Liver (tissue), 9 donors: ENCODE data around the gene TRIM46. TPM values are rescaled to one million over a fixed set of nuclear protein-coding genes. Genes with fewer than 3 reads are reported as not detected.

Source experiments
- DNase-seq: peaks from one replicate; pipeline ENCODE4 v3.0.0-alpha.2; 2017; ENCODE audit warnings: low spot score
- H3K27ac ChIP-seq, 2 donors: one replicate each; pipeline ENCODE4 v1.7.0; 2013; ENCODE audit warnings: inconsistent platforms in 2 of 2, low read length in 2 of 2, control low read depth in 1 of 2, low read depth in 1 of 2, mild to moderate bottlenecking in 1 of 2
- H3K27me3 ChIP-seq, 4 donors: one replicate each; pipeline versions ENCODE4 v1.6.1 to v1.7.0; 2013; ENCODE audit warnings: low read length in 3 of 4, inconsistent platforms in 1 of 4, mild to moderate bottlenecking in 1 of 4, moderate library complexity in 1 of 4; ENCODE audit not compliant: control insufficient read depth in 4 of 4, insufficient read depth in 4 of 4
- H3K36me3 ChIP-seq, 4 donors: one replicate each; pipeline versions ENCODE4 v1.6.1 to v1.7.0; 2013; ENCODE audit warnings: low read length in 3 of 4, mild to moderate bottlenecking in 3 of 4, low read depth in 1 of 4, moderate library complexity in 1 of 4; ENCODE audit not compliant: control insufficient read depth in 4 of 4, insufficient read depth in 3 of 4
- H3K4me1 ChIP-seq, 4 donors: one replicate each; pipeline versions ENCODE4 v1.6.1 to v1.7.0; 2013; ENCODE audit warnings: low read length in 3 of 4, mild to moderate bottlenecking in 3 of 4, moderate library complexity in 1 of 4; ENCODE audit not compliant: control insufficient read depth in 4 of 4, insufficient read depth in 4 of 4
- H3K4me3 ChIP-seq, 3 donors: one replicate each; pipeline versions ENCODE4 v1.6.1 to v1.7.0; 2013; ENCODE audit warnings: low read length in 3 of 3, control low read depth in 1 of 3, low read depth in 1 of 3, mild to moderate bottlenecking in 1 of 3
- H3K9ac ChIP-seq, 2 donors: one replicate each; pipeline ENCODE4 v1.7.0; 2013; ENCODE audit warnings: low read length in 2 of 2, mild to moderate bottlenecking in 2 of 2, moderate library complexity in 2 of 2, control low read depth in 1 of 2, low read depth in 1 of 2
- H3K9me3 ChIP-seq, 4 donors: one replicate each; pipeline versions ENCODE4 v1.6.1 to v1.7.0; 2013; ENCODE audit warnings: low read length in 3 of 4; ENCODE audit not compliant: control insufficient read depth in 4 of 4
- EGR1 ChIP-seq, 2 donors: IDR thresholded peaks; 2 replicates each; pipeline ENCODE4 v1.6.1; 2016 to 2018; ENCODE audit warnings: antibody characterized with exemption in 2 of 2, low read depth in 2 of 2
- FOXA1 ChIP-seq: IDR thresholded peaks from 2 replicates; pipeline ENCODE4 v1.6.1; 2016; ENCODE audit warnings: antibody characterized with exemption
- GABPA ChIP-seq, 2 donors: IDR thresholded peaks in 1 of 2; conservative IDR thresholded peaks in 1 of 2; 2 replicates each; pipeline ENCODE4 v1.6.1; 2016; ENCODE audit warnings: antibody characterized with exemption in 2 of 2, mild to moderate bottlenecking in 1 of 2, moderate library complexity in 1 of 2
- HNF4A ChIP-seq, 2 donors: conservative IDR thresholded peaks; 2 replicates each; pipeline ENCODE4 v1.6.1; 2016; ENCODE audit warnings: antibody characterized with exemption in 2 of 2, mild to moderate bottlenecking in 2 of 2
- HNF4G ChIP-seq: IDR thresholded peaks from 2 replicates; pipeline ENCODE4 v1.6.1; 2016; ENCODE audit warnings: antibody characterized with exemption
- JUND ChIP-seq, 2 donors: IDR thresholded peaks; 2 replicates each; pipeline ENCODE4 v1.6.1; 2016; ENCODE audit warnings: antibody characterized with exemption in 2 of 2
- MAX ChIP-seq: IDR thresholded peaks from 2 replicates; pipeline ENCODE4 v1.6.1; 2016; ENCODE audit warnings: antibody characterized with exemption
- NR2F2 ChIP-seq: IDR thresholded peaks from 2 replicates; pipeline ENCODE4 v1.6.1; 2016; ENCODE audit warnings: antibody characterized with exemption
- RXRA ChIP-seq, 2 donors: IDR thresholded peaks; 2 replicates each; pipeline ENCODE4 v1.6.1; 2017 to 2018; ENCODE audit warnings: antibody characterized with exemption in 2 of 2, mild to moderate bottlenecking in 1 of 2
- SP1 ChIP-seq: IDR thresholded peaks from 2 replicates; pipeline ENCODE4 v1.6.1; 2018; ENCODE audit warnings: antibody characterized with exemption, mild to moderate bottlenecking
- TAF1 ChIP-seq: conservative IDR thresholded peaks from 2 replicates; pipeline ENCODE4 v1.6.1; 2016; ENCODE audit warnings: antibody characterized with exemption, mild to moderate bottlenecking
- YY1 ChIP-seq: IDR thresholded peaks from 2 replicates; pipeline ENCODE4 v1.6.1; 2016; ENCODE audit warnings: antibody characterized with exemption, mild to moderate bottlenecking
- WGBS: extraction: QIAGEN DNeasy Blood & Tissue Kit; methylation state at CpG from one replicate; pipeline ENCODE4 v1.1.7; 2013; 5-methylcytosine and 5-hydroxymethylcytosine counted together
- polyA plus RNA-seq, 2 donors: library from polyadenylated mRNA; stranded (reverse) in 1 of 2; unstranded in 1 of 2; fragments of 200-250 nt in 1 of 2; fragments of >200 nt in 1 of 2; fragmentation: Nextera tagmentation in 1 of 2; extraction: Ambion mirVana in 1 of 2; gene quantifications; one replicate each; pipeline versions ENCODE4 v1.2.1 to v1.2.3, GENCODE V29; 2013 to 2015
- total RNA-seq, 2 donors: library from RNA; depleted of rRNA; stranded (reverse); fragments of >200 nt; gene quantifications; one replicate each; pipeline ENCODE4 v1.2.3, GENCODE V29; 2014
- TF ChIP-seq, protein P1 (sequence below): IDR thresholded peaks from 2 replicates; pipeline ENCODE4 v1.6.1; 2016; ENCODE audit warnings: antibody characterized with exemption
- TF ChIP-seq, protein P2 (sequence below): fragments of 150-350 bp; IDR thresholded peaks from 2 replicates; pipeline ENCODE4 v1.5.1; 2017; ENCODE audit warnings: improper control_type of control experiment, low read depth, low read length; ENCODE audit not compliant: missing input control
- TF ChIP-seq, protein P3 (sequence below): IDR thresholded peaks from 2 replicates; pipeline ENCODE4 v1.6.1; 2016; ENCODE audit warnings: antibody characterized with exemption, mild to moderate bottlenecking
- donor health status: healthy.
- donor health status: healthy.
- donor health status: healthy.
- donor health status: healthy.
- donor health status: healthy.

The TRIM46 gene
- total and polyA plus RNA-seq, 4 donors: 0.07 to 0.17 (median 0.13) TPM

DNA sequence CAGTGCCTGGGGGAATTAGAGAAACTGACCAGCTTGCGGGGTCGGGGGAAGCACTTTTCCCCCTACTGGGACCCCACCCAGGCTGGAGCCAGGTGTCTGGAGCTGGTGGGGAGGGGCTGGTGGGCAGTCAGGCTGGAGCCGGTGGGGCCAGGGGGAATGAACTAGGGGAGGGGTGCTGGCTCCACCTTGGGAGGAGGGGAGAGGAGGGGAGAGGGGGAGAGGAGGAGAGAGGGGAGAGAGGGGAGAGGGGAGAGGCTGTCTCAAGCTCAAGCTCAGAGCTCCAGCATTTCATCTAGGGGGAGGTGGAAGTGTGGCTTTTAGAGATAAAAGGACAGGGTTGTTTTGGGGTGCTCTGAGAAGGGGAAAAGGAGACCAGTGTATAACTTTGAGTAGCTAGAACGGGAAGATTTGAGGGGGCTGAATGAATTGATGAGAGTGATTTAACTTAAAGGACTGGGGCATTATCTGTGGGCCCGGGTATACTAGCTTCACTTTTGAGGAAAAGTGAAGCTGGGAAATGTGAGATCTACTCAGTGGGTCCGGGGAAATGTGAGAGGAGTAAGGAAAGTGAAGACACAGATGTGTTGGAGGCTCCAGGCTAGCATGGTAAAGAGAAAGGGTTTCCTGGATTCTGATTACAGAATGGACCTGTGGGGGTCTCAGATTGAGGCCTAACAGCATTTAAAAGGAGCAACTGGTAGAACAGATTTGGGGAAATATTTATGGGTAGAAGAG lies 43.2 kb upstream of the TRIM46 start:
- no peak for TF ChIP-seq SP1
- TF ChIP-seq, protein P1, sequence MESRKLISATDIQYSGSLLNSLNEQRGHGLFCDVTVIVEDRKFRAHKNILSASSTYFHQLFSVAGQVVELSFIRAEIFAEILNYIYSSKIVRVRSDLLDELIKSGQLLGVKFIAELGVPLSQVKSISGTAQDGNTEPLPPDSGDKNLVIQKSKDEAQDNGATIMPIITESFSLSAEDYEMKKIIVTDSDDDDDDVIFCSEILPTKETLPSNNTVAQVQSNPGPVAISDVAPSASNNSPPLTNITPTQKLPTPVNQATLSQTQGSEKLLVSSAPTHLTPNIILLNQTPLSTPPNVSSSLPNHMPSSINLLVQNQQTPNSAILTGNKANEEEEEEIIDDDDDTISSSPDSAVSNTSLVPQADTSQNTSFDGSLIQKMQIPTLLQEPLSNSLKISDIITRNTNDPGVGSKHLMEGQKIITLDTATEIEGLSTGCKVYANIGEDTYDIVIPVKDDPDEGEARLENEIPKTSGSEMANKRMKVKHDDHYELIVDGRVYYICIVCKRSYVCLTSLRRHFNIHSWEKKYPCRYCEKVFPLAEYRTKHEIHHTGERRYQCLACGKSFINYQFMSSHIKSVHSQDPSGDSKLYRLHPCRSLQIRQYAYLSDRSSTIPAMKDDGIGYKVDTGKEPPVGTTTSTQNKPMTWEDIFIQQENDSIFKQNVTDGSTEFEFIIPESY: no peak
- peaks cover 0 to 48% (median 35%) of the 10 kb centered on the region in 4 donors for H3K4me1 ChIP-seq

DNA sequence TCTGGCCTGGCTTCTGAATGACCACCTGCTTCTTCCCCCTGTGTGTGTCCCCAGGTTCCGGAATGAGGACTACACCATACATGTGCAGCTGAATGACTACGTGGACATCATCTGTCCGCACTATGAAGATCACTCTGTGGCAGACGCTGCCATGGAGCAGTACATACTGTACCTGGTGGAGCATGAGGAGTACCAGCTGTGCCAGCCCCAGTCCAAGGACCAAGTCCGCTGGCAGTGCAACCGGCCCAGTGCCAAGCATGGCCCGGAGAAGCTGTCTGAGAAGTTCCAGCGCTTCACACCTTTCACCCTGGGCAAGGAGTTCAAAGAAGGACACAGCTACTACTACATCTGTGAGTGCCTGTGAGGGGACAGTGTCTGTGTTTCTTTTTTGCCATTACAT lies 42.4 kb upstream of the TRIM46 start:
- no peak for TF ChIP-seq HNF4G
- TF ChIP-seq, protein P1: no peak
- TF ChIP-seq EGR1 (IDR thresholded peaks at IDR 0.05; ENCODE audit: low read depth in 2 of 2): no peak
- peak; percentile 66 to 76 for TF ChIP-seq HNF4A (conservative IDR thresholded peaks at IDR 0.05)
- no peak for TF ChIP-seq FOXA1
- TF ChIP-seq GABPA (IDR thresholded peaks at IDR 0.05 in 1 of 2, conservative IDR thresholded peaks at IDR 0.05 in 1 of 2): no peak
- TF ChIP-seq JUND (IDR thresholded peaks at IDR 0.05): no peak
- TF ChIP-seq MAX: peak; percentile 32
- TF ChIP-seq, protein P2, sequence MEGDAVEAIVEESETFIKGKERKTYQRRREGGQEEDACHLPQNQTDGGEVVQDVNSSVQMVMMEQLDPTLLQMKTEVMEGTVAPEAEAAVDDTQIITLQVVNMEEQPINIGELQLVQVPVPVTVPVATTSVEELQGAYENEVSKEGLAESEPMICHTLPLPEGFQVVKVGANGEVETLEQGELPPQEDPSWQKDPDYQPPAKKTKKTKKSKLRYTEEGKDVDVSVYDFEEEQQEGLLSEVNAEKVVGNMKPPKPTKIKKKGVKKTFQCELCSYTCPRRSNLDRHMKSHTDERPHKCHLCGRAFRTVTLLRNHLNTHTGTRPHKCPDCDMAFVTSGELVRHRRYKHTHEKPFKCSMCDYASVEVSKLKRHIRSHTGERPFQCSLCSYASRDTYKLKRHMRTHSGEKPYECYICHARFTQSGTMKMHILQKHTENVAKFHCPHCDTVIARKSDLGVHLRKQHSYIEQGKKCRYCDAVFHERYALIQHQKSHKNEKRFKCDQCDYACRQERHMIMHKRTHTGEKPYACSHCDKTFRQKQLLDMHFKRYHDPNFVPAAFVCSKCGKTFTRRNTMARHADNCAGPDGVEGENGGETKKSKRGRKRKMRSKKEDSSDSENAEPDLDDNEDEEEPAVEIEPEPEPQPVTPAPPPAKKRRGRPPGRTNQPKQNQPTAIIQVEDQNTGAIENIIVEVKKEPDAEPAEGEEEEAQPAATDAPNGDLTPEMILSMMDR: no peak
- peak; percentile 48 to 65 for TF ChIP-seq RXRA (IDR thresholded peaks at IDR 0.05)
- peak; percentile 63 for TF ChIP-seq TAF1
- no peak for TF ChIP-seq NR2F2
- TF ChIP-seq, protein P3, sequence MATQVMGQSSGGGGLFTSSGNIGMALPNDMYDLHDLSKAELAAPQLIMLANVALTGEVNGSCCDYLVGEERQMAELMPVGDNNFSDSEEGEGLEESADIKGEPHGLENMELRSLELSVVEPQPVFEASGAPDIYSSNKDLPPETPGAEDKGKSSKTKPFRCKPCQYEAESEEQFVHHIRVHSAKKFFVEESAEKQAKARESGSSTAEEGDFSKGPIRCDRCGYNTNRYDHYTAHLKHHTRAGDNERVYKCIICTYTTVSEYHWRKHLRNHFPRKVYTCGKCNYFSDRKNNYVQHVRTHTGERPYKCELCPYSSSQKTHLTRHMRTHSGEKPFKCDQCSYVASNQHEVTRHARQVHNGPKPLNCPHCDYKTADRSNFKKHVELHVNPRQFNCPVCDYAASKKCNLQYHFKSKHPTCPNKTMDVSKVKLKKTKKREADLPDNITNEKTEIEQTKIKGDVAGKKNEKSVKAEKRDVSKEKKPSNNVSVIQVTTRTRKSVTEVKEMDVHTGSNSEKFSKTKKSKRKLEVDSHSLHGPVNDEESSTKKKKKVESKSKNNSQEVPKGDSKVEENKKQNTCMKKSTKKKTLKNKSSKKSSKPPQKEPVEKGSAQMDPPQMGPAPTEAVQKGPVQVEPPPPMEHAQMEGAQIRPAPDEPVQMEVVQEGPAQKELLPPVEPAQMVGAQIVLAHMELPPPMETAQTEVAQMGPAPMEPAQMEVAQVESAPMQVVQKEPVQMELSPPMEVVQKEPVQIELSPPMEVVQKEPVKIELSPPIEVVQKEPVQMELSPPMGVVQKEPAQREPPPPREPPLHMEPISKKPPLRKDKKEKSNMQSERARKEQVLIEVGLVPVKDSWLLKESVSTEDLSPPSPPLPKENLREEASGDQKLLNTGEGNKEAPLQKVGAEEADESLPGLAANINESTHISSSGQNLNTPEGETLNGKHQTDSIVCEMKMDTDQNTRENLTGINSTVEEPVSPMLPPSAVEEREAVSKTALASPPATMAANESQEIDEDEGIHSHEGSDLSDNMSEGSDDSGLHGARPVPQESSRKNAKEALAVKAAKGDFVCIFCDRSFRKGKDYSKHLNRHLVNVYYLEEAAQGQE: peak; percentile 15
- peak; percentile 60 for TF ChIP-seq YY1
- TF ChIP-seq SP1: peak; percentile 78
- Histone ChIP-seq H3K27me3 (no peaks in the 10 kb centered on the region), H3K9ac (peak overlapping the region; percentile 99 to 100), H3K4me3 (peak overlapping the region; percentile 62 to 99 (median 93)), H3K27ac (peak overlapping the region; percentile 99 to 100), H3K36me3 (peaks cover 8 to 26% (median 19%) of the 10 kb centered on the region in 4 donors), H3K4me1 (peaks cover 0 to 45% (median 33%) of the 10 kb centered on the region in 4 donors), H3K9me3 (no peaks in the 10 kb centered on the region)
- WGBS: 27% methylated on average over 8 of the region's 8 CpGs
- DNase-seq: no peak

More for the DNA sequence above, 43.2 kb upstream of the TRIM46 start:
- H3K9me3 ChIP-seq: no peaks in the 10 kb centered on the region
- DNase-seq: no peak
- H3K27me3 ChIP-seq: no peaks in the 10 kb centered on the region
- peaks cover 8 to 26% (median 19%) of the 10 kb centered on the region in 4 donors for H3K36me3 ChIP-seq
- peak overlapping the region; percentile 99 to 100 for H3K27ac ChIP-seq
- peak overlapping the region; percentile 99 to 100 for H3K9ac ChIP-seq
- peak overlapping the region; percentile 62 to 99 (median 93) for H3K4me3 ChIP-seq
- WGBS: 13% methylated on average over 6 of the region's 6 CpGs
